HepG2 (cell line): ENCODE measurements around the gene SHMT1. TPM values are rescaled to one million over a fixed set of nuclear protein-coding genes. Genes with fewer than 3 reads are reported as not detected.

ENCODE experiments used
- ATAC-seq: fragments of 200-7000 bp; cut with Tn5 transposase; 3 replicates; pipeline ENCODE4 v1.9.1; 2020; ENCODE audit warnings: mild to moderate bottlenecking, moderate library complexity
- BruUV-seq: library from RNA; stranded (reverse); fragments of 400-500 nt; replicated peaks from 2 replicates; lab custom pipeline; 2021; lab: Mats Ljungman, UMichigan
- CTCF ChIA-PET: fragments of 300-600 bp; formaldehyde crosslinking; extraction: SDS; loops from one replicate; lab custom pipeline; 2021; ENCODE audit warnings: low total read pairs, inconsistent platforms, low intra/inter-chr PET ratio; lab: Yijun Ruan, JAX
- POLR2A ChIA-PET: fragments of 350-600 bp; sonication (Branson Sonifier 250); formaldehyde crosslinking; loops from one replicate; lab custom pipeline; 2020; ENCODE audit warnings: antibody characterized with exemption, inconsistent platforms; lab: Yijun Ruan, JAX
- DNase-seq: peaks from one replicate; pipeline ENCODE4 v3.0.0-alpha.2; 2015; ENCODE audit warnings: low spot score
- FAIRE-seq: peaks from 3 replicates; lab custom pipeline; 2011; peaks lifted over from hg19 to GRCh38; lab: Jason Lieb, UNC
- H2AFZ ChIP-seq: one replicate; pipeline ENCODE4 v1.6.1; 2011; ENCODE audit warnings: low read length, inconsistent platforms
- H3K27ac ChIP-seq: fragments of 300-600 bp; 3 replicates; pipeline ENCODE4 v1.8.0; 2011; ENCODE audit warnings: mixed run types, mild to moderate bottlenecking, mixed read lengths, low read length, inconsistent platforms; ENCODE audit not compliant: insufficient read depth; ENCODE audit errors: extremely low read length
- H3K27me3 ChIP-seq, 2 experiments: fragments of 200-600 bp in 1 of 2; 2 replicates in 1 of 2; 3 replicates in 1 of 2; pipeline versions ENCODE4 v1.6.0 to v1.8.0; 2011; ENCODE audit warnings: low read length in 2 of 2, mild to moderate bottlenecking in 2 of 2, moderate library complexity in 2 of 2, inconsistent platforms in 1 of 2; ENCODE audit not compliant: insufficient read depth in 2 of 2, control insufficient read depth in 1 of 2
- H3K36me3 ChIP-seq, 2 experiments: fragments of 200-600 bp in 1 of 2; replicated peaks in 1 of 2; 2 replicates in 1 of 2; 3 replicates in 1 of 2; pipeline versions ENCODE4 v1.5.1 to v1.8.0; 2011; ENCODE audit warnings: low read length in 2 of 2, inconsistent platforms in 1 of 2; ENCODE audit not compliant: insufficient read depth in 2 of 2, control insufficient read depth in 1 of 2
- H3K4me1 ChIP-seq: 2 replicates; pipeline ENCODE4 v1.5.1; 2012; ENCODE audit warnings: low read length, inconsistent platforms; ENCODE audit not compliant: insufficient read depth
- H3K4me2 ChIP-seq: 2 replicates; pipeline ENCODE4 v1.6.0; 2011; ENCODE audit warnings: low read depth, low read length, inconsistent platforms
- H3K4me3 ChIP-seq, 3 experiments: fragments of 200-600 bp in 1 of 3; sonication (generic), shearing (Covaris generic) in 1 of 3; replicated peaks in 1 of 3; 2 replicates each; pipeline ENCODE4 v1.5.1; 2011 to 2016; ENCODE audit warnings: low read length in 3 of 3, inconsistent platforms in 2 of 3, low read depth in 2 of 3, mild to moderate bottlenecking in 2 of 3, control low read depth in 1 of 3, mixed read lengths in 1 of 3; ENCODE audit not compliant: insufficient read depth in 1 of 3
- H3K79me2 ChIP-seq: one replicate; pipeline ENCODE4 v1.6.1; 2011; ENCODE audit warnings: low read length, inconsistent platforms; ENCODE audit not compliant: insufficient read depth
- H3K9ac ChIP-seq: 2 replicates; pipeline ENCODE4 v1.6.0; 2011; ENCODE audit warnings: mild to moderate bottlenecking, low read depth, low read length, inconsistent platforms; ENCODE audit not compliant: insufficient read depth
- H3K9me3 ChIP-seq: 2 replicates; pipeline ENCODE4 v1.5.1; 2012; ENCODE audit warnings: mild to moderate bottlenecking, low read length
- H4K20me1 ChIP-seq: 2 replicates; pipeline ENCODE4 v1.6.0; 2011; ENCODE audit warnings: inconsistent platforms, mild to moderate bottlenecking, low read length, moderate library complexity; ENCODE audit not compliant: insufficient read depth
- AGO1 ChIP-seq: fragments of 200-400 bp; formaldehyde crosslinking; IDR thresholded peaks from 2 replicates; pipeline ENCODE4 v1.6.1; 2017; ENCODE audit warnings: mild to moderate bottlenecking, low read depth, low read length, moderate library complexity; ENCODE audit not compliant: poor library complexity, severe bottlenecking
- CTCF ChIP-seq: sonication (generic); formaldehyde crosslinking; IDR thresholded peaks from 2 replicates; pipeline ENCODE4 v1.5.0; 2020; ENCODE audit warnings: mild to moderate bottlenecking, missing genetic modification reagents, moderate library complexity
- ETS1 ChIP-seq: sonication (generic); formaldehyde crosslinking; IDR thresholded peaks from 2 replicates; pipeline ENCODE4 v1.4.0; 2020; ENCODE audit warnings: missing genetic modification reagents
- HNRNPLL ChIP-seq: fragments of 200-400 bp; formaldehyde crosslinking; IDR thresholded peaks from 2 replicates; pipeline ENCODE4 v1.6.1; 2017; ENCODE audit warnings: mild to moderate bottlenecking, low read depth, low read length; ENCODE audit not compliant: poor library complexity, severe bottlenecking
- KLF15 ChIP-seq: sonication (generic); formaldehyde crosslinking; IDR thresholded peaks from 2 replicates; pipeline ENCODE4 v1.8.1; 2023; ENCODE audit warnings: borderline replicate concordance, mild to moderate bottlenecking, inconsistent platforms, missing genetic modification reagents, mixed read lengths
- MED13 ChIP-seq: sonication (generic); formaldehyde crosslinking; IDR thresholded peaks from 2 replicates; pipeline ENCODE4 v1.5.0; 2020; ENCODE audit warnings: missing genetic modification reagents
- MTERF4 ChIP-seq: sonication (generic); formaldehyde crosslinking; IDR thresholded peaks from 2 replicates; pipeline ENCODE4 v1.8.0; 2023; ENCODE audit warnings: mild to moderate bottlenecking, missing genetic modification reagents
- PBX3 ChIP-seq: sonication (generic); formaldehyde crosslinking; IDR thresholded peaks from 2 replicates; pipeline ENCODE4 v1.8.1; 2023; ENCODE audit warnings: missing genetic modification reagents, inconsistent platforms, borderline replicate concordance
- ZHX1 ChIP-seq: sonication (generic); formaldehyde crosslinking; IDR thresholded peaks from 2 replicates; pipeline ENCODE4 v1.8.1; 2022; ENCODE audit warnings: low read depth, mild to moderate bottlenecking, missing genetic modification reagents
- ZNF441 ChIP-seq: sonication (generic); formaldehyde crosslinking; IDR thresholded peaks from 2 replicates; pipeline ENCODE4 v1.7.0; 2021; ENCODE audit warnings: missing genetic modification reagents, borderline replicate concordance
- ZNF577 ChIP-seq: sonication (generic); formaldehyde crosslinking; IDR thresholded peaks from 2 replicates; pipeline ENCODE4 v1.4.0; 2020; ENCODE audit warnings: mild to moderate bottlenecking, low read depth, missing genetic modification reagents, borderline replicate concordance
- ZNF770 ChIP-seq: sonication (generic); formaldehyde crosslinking; IDR thresholded peaks from 2 replicates; pipeline ENCODE4 v1.5.0; 2020; ENCODE audit warnings: mild to moderate bottlenecking, missing genetic modification reagents
- WGBS: methylation state at CpG from one replicate; pipeline ENCODE4 v1.1.6; 2017; ENCODE audit warnings: low lambda C conversion rate; 5-methylcytosine and 5-hydroxymethylcytosine counted together
- in situ Hi-C: cut with HindIII; loops from 2 replicates; pipeline ENCODE4 v1.10.0; 2017; ENCODE audit warnings: low pct_unique_long_range_greater_than_20kb; ENCODE audit not compliant: extremely low pct_ligation_motif_present
- intact Hi-C: fragments of 100-400 bp; cut with micrococcal nuclease; formaldehyde crosslinking; loops from one replicate; pipeline ENCODE4 v1.10.0; 2022; ENCODE audit not compliant: unreplicated experiment
- polyA plus RNA-seq, 8 experiments: library from polyadenylated mRNA; depleted of rRNA in 3 of 8; stranded (reverse) in 7 of 8; unstranded in 1 of 8; fragments of >200 nt; fragmentation: Illumina TruSeq in 4 of 8; extraction: Trizol in 4 of 8; gene quantifications; 2 replicates each; pipeline versions ENCODE4 v1.2.1 to v1.2.3, GENCODE V29; 2011 to 2016; ENCODE audit warnings: low read depth in 4 of 8, missing spikeins in 1 of 8, mixed read lengths in 1 of 8; ENCODE audit not compliant: insufficient read depth in 1 of 8
- total RNA-seq, 5 experiments: library from RNA; depleted of rRNA; stranded (reverse); fragments of >200 nt; fragmentation: Illumina TruSeq; extraction: Trizol; gene quantifications; 2 replicates each; pipeline ENCODE4 v1.2.3, GENCODE V29; 2016; ENCODE audit warnings: low read depth in 1 of 5

Gene SHMT1
- total and polyA plus RNA-seq, 2 of the 13 experiments (the other 11 are each of a cell fraction or from before 2014, with no cell fraction given) = 21.3 to 48.8 TPM

- Histone ChIP-seq H2AFZ (no peak overlapping the region), H3K36me3 (peaks cover 25 to 41% of the 10 kb centered on the region in 2 experiments), H3K4me3 (no peak overlapping the region), H3K9ac (no peak overlapping the region), H3K4me1 (peaks cover 48% of the 10 kb centered on the region), H4K20me1 (peaks cover 18% of the 10 kb centered on the region), H3K27ac (no peak overlapping the region), H3K79me2 (peaks cover 43% of the 10 kb centered on the region), H3K27me3 (no peaks in the 10 kb centered on the region), H3K9me3 (no peaks in the 10 kb centered on the region), H3K4me2 (no peak overlapping the region)
- BruUV-seq = no TSS peak
- 90% methylated on average over 5 of the region's 5 CpGs for WGBS
- FAIRE-seq (no peak), ATAC-seq (no peak), DNase-seq (no peak)
- intact Hi-C loops (no loop called here), in situ Hi-C loops (no loop called here)
- ChIA-PET POLR2A (no interaction called here), CTCF (no interaction called here)
- TF ChIP-seq ZNF770 (CRISPR knock-in tag) (peak; percentile 32; the same call in 1 of the 2 replicates), MED13 (no peak), CTCF (CRISPR knock-in tag) (0 out of 2 replicates have a peak, but pooled peaks have one; percentile 10), MTERF4 (no peak), ETS1 (no peak), KLF15 (CRISPR knock-in tag) (no peak), HNRNPLL (no peak), ZNF577 (CRISPR knock-in tag) (no peak), ZNF441 (CRISPR knock-in tag) (no peak), PBX3 (no peak), AGO1 (no peak), ZHX1 (no peak)
Measured at GRCh38 chr17:18321309-18321708, 42.0 kb downstream of the SHMT1 start.
